A549 (cell line): ENCODE results near the gene FASTK.

Experiments used
- CEBPB ChIP-seq, 2 experiments: fragments of >200 bp in 1 of 2; sonication (Bioruptor Twin) in 1 of 2; formaldehyde crosslinking in 1 of 2; IDR thresholded peaks; 2 replicates each; pipeline ENCODE4 v1.6.1; 2012 to 2016
- TF ChIP-seq, protein P1 (sequence below): fragments of >200 bp; sonication (Bioruptor Twin); formaldehyde crosslinking; IDR thresholded peaks from 3 replicates; pipeline ENCODE4 v1.5.1; 2016

DNA sequence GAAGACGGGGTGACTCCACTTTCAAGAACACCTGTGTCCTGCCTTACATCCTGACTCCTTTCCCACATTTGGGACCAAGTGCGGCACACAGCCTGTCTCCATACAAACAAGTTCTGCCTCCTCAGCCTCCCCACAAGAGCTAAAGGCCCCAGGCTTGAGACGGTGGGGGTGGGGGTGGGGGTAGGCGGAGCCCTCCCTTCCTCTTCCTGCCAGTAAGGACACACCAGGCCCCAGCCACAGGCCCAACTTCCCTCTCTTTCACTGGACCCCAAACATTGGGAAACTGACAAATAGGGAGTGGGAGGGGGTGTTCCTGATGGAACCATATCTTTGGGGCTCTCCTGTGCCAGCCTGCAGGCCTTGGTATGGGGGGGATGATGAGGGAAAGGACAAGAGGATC lies 27.5 kb downstream of the FASTK start:
- TF ChIP-seq, protein P1, sequence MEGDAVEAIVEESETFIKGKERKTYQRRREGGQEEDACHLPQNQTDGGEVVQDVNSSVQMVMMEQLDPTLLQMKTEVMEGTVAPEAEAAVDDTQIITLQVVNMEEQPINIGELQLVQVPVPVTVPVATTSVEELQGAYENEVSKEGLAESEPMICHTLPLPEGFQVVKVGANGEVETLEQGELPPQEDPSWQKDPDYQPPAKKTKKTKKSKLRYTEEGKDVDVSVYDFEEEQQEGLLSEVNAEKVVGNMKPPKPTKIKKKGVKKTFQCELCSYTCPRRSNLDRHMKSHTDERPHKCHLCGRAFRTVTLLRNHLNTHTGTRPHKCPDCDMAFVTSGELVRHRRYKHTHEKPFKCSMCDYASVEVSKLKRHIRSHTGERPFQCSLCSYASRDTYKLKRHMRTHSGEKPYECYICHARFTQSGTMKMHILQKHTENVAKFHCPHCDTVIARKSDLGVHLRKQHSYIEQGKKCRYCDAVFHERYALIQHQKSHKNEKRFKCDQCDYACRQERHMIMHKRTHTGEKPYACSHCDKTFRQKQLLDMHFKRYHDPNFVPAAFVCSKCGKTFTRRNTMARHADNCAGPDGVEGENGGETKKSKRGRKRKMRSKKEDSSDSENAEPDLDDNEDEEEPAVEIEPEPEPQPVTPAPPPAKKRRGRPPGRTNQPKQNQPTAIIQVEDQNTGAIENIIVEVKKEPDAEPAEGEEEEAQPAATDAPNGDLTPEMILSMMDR = no peak
- no peak for TF ChIP-seq CEBPB (IDR thresholded peaks at IDR 0.05)
